A549 (cell line): ENCODE results near the gene WWP2. TPM values are rescaled to one million over a fixed set of nuclear protein-coding genes. Genes with fewer than 3 reads are reported as not detected.

Source experiments
- ATAC-seq, 2 experiments: fragments of 200-7000 bp in 1 of 2; fragments of >200 bp in 1 of 2; cut with Nextera tagmentation in 1 of 2; cut with Tn5 transposase in 1 of 2; 3 replicates each; pipeline versions ENCODE4 v1.8.0 to v1.9.1; 2018 to 2020; ENCODE audit warnings: mild to moderate bottlenecking in 1 of 2, moderate library complexity in 1 of 2
- CTCF ChIA-PET: fragments of 300-600 bp; sonication (Branson Sonifier 250); formaldehyde crosslinking; extraction: SDS; loops from one replicate; lab custom pipeline; 2021; ENCODE audit warnings: antibody characterized with exemption, inconsistent platforms; lab: Yijun Ruan, JAX
- POLR2A ChIA-PET: fragments of 350-600 bp; formaldehyde crosslinking; extraction: SDS; loops from one replicate; lab custom pipeline; 2021; ENCODE audit warnings: antibody characterized with exemption, inconsistent platforms; lab: Yijun Ruan, JAX
- DNase-seq, 2 experiments: peaks; one replicate each; pipeline versions ENCODE4 v3.0.0 to v3.0.0-alpha.2; 2011 to 2016; ENCODE audit warnings: low read depth in 1 of 2, low spot score in 1 of 2
- FAIRE-seq: peaks from 2 replicates; lab custom pipeline; 2011; peaks lifted over from hg19 to GRCh38; lab: Jason Lieb, UNC
- H3K27ac ChIP-seq, 2 experiments: fragments of >200 bp; sonication (Bioruptor Twin); formaldehyde crosslinking; 3 replicates each; pipeline ENCODE4 v1.5.1; 2016 to 2017
- H3K4me1 ChIP-seq: fragments of >200 bp; sonication (Bioruptor Twin); formaldehyde crosslinking; 3 replicates; pipeline ENCODE4 v1.6.1; 2016
- H3K4me2 ChIP-seq: fragments of >200 bp; sonication (Bioruptor Twin); formaldehyde crosslinking; 3 replicates; pipeline ENCODE4 v1.6.1; 2016
- H3K4me3 ChIP-seq: fragments of >200 bp; sonication (Bioruptor Twin); formaldehyde crosslinking; 3 replicates; pipeline ENCODE4 v1.5.1; 2016
- H3K9me3 ChIP-seq: fragments of >200 bp; sonication (Bioruptor Twin); formaldehyde crosslinking; 3 replicates; pipeline ENCODE4 v1.6.1; 2016
- ATOH8 ChIP-seq: fragments of 250-450 bp; sonication (Bioruptor Pico); IDR thresholded peaks from 2 replicates; pipeline ENCODE4 v1.5.0; 2020; ENCODE audit warnings: low read depth, mild to moderate bottlenecking, moderate library complexity
- CBX2 ChIP-seq: fragments of 200-600 bp; sonication (generic); IDR thresholded peaks from 2 replicates; pipeline ENCODE4 v1.6.1; 2016; ENCODE audit warnings: low read depth, mild to moderate bottlenecking, borderline replicate concordance
- CBX8 ChIP-seq: fragments of 200-600 bp; sonication (generic); IDR thresholded peaks from 2 replicates; pipeline ENCODE4 v1.6.1; 2016
- CEBPB ChIP-seq, 2 experiments: fragments of >200 bp in 1 of 2; sonication (Bioruptor Twin) in 1 of 2; formaldehyde crosslinking in 1 of 2; IDR thresholded peaks; 2 replicates each; pipeline ENCODE4 v1.6.1; 2012 to 2016
- CHD2 ChIP-seq: fragments of 150-350 bp; IDR thresholded peaks from 2 replicates; pipeline ENCODE4 v1.6.1; 2014; ENCODE audit warnings: low read length; ENCODE audit not compliant: partially characterized antibody
- ESRRA ChIP-seq: fragments of 150-350 bp; IDR thresholded peaks from 2 replicates; pipeline ENCODE4 v1.6.1; 2014; ENCODE audit warnings: mild to moderate bottlenecking, low read length, borderline replicate concordance
- FOSB ChIP-seq: fragments of 250-450 bp; sonication (Bioruptor Pico); IDR thresholded peaks from 2 replicates; pipeline ENCODE4 v1.5.0; 2020; ENCODE audit warnings: mild to moderate bottlenecking, moderate library complexity
- FOSL2 ChIP-seq, 2 experiments: fragments of 450-650 bp in 1 of 2; fragments of >200 bp in 1 of 2; sonication (Bioruptor Twin) in 1 of 2; formaldehyde crosslinking; IDR thresholded peaks; 2 replicates each; pipeline versions ENCODE4 v1.5.0 to v1.6.1; 2016 to 2020; ENCODE audit warnings: mild to moderate bottlenecking in 1 of 2, moderate library complexity in 1 of 2
- HDAC2 ChIP-seq: fragments of 200-600 bp; sonication (generic); IDR thresholded peaks from 2 replicates; pipeline ENCODE4 v1.6.1; 2016
- HEYL ChIP-seq: fragments of 250-450 bp; sonication (Bioruptor Pico); IDR thresholded peaks from 2 replicates; pipeline ENCODE4 v1.8.0; 2021; ENCODE audit warnings: mild to moderate bottlenecking, moderate library complexity
- HMGXB4 ChIP-seq: fragments of 250-450 bp; sonication (Bioruptor Pico); IDR thresholded peaks from 2 replicates; pipeline ENCODE4 v1.5.0; 2021; ENCODE audit warnings: mild to moderate bottlenecking, moderate library complexity, borderline replicate concordance
- HOXB13 ChIP-seq: fragments of 250-450 bp; sonication (Bioruptor Pico); IDR thresholded peaks from 2 replicates; pipeline ENCODE4 v1.5.0; 2020; ENCODE audit warnings: low read depth, mild to moderate bottlenecking, moderate library complexity
- HOXB5 ChIP-seq: fragments of 250-450 bp; sonication (Bioruptor Pico); IDR thresholded peaks from 2 replicates; pipeline ENCODE4 v1.5.0; 2020; ENCODE audit warnings: mild to moderate bottlenecking, moderate library complexity
- JUN ChIP-seq, 2 experiments: fragments of >200 bp; sonication (Bioruptor Twin); formaldehyde crosslinking; IDR thresholded peaks; 2 replicates in 1 of 2; 3 replicates in 1 of 2; pipeline ENCODE4 v1.6.1; 2016 to 2017
- KDM5A ChIP-seq: fragments of 200-600 bp; sonication (generic); IDR thresholded peaks from 2 replicates; pipeline ENCODE4 v1.6.1; 2016; ENCODE audit warnings: antibody characterized with exemption, mild to moderate bottlenecking
- MAZ ChIP-seq: fragments of 150-350 bp; IDR thresholded peaks from 2 replicates; pipeline ENCODE4 v1.6.1; 2014; ENCODE audit warnings: antibody characterized with exemption, low read depth, low read length, borderline replicate concordance
- NFE2L2 ChIP-seq: fragments of 150-350 bp; conservative IDR thresholded peaks from 2 replicates; pipeline ENCODE4 v1.6.1; 2014; ENCODE audit warnings: low read length
- PHF8 ChIP-seq: fragments of 200-600 bp; sonication (generic); IDR thresholded peaks from 2 replicates; pipeline ENCODE4 v1.6.1; 2016; ENCODE audit warnings: low read depth, mild to moderate bottlenecking, antibody characterized with exemption, moderate library complexity, borderline replicate concordance
- POLR2AphosphoS2 ChIP-seq: conservative IDR thresholded peaks from 2 replicates; pipeline ENCODE4 v1.6.1; 2012; ENCODE audit warnings: low read length, improper control_type of control experiment, inconsistent platforms
- RARB ChIP-seq: fragments of 250-450 bp; sonication (Bioruptor Pico); IDR thresholded peaks from 2 replicates; pipeline ENCODE4 v1.8.0; 2021; ENCODE audit warnings: mild to moderate bottlenecking, moderate library complexity
- RCOR1 ChIP-seq: fragments of 150-350 bp; IDR thresholded peaks from 2 replicates; pipeline ENCODE4 v1.6.1; 2014; ENCODE audit warnings: antibody characterized with exemption, low read length, low read depth
- ZFP36 ChIP-seq: fragments of 450-650 bp; IDR thresholded peaks from 2 replicates; pipeline ENCODE4 v1.6.1; 2014; ENCODE audit warnings: borderline replicate concordance; ENCODE audit not compliant: partially characterized antibody
- ZSCAN20 ChIP-seq: fragments of 250-450 bp; sonication (Bioruptor Pico); IDR thresholded peaks from 2 replicates; pipeline ENCODE4 v1.8.0; 2022; ENCODE audit warnings: mild to moderate bottlenecking, moderate library complexity
- WGBS: methylation state at CpG from one replicate; pipeline ENCODE4 v1.1.6; 2017; ENCODE audit errors: missing lambda C conversion rate; 5-methylcytosine and 5-hydroxymethylcytosine counted together
- polyA plus RNA-seq, 4 experiments: library from polyadenylated mRNA; depleted of rRNA in 3 of 4; stranded (reverse); fragments of >200 nt; fragmentation: RNase III in 1 of 4; extraction: RNeasy Plus Mini Kit Qiagen cat#74134 plus additional on column Dnase treatment in 1 of 4; gene quantifications; 2 replicates in 3 of 4; 3 replicates in 1 of 4; pipeline ENCODE4 v1.2.3, GENCODE V29; 2011 to 2017

Gene WWP2
- polyA plus RNA-seq, 2 of the 4 experiments (the other 2 are of a cell fraction): 16.1 to 16.2 TPM

GRCh38 chr16:69837380-69837779 lies 75.2 kb downstream of the WWP2 start:
- ChIA-PET CTCF (interaction anchor here (0.6 to 4.3 kb wide), 2 partner anchors 41 to 481 kb away, joined by 3 to 15 read pairs; no protein-coding TSS in a partner anchor), POLR2A (no interaction called here)
- DNase-seq (no peak), FAIRE-seq (no peak), ATAC-seq (no peak)
- no peak overlapping the region for H3K27ac ChIP-seq
- H3K9me3 ChIP-seq: no peaks in the 10 kb centered on the region
- H3K4me1 ChIP-seq: peaks cover 18% of the 10 kb centered on the region
- H3K4me2 ChIP-seq: no peak overlapping the region
- WGBS: 92% methylated on average over 5 of the region's 5 CpGs
- no peak overlapping the region for H3K4me3 ChIP-seq
- TF ChIP-seq PHF8 (no peak), RCOR1 (no peak), HMGXB4 (CRISPR knock-in tag) (no peak), CBX2 (no peak), HDAC2 (no peak), RARB (CRISPR knock-in tag) (no peak), FOSB (CRISPR knock-in tag) (no peak), JUN (IDR thresholded peaks at IDR 0.05) (no peak), ESRRA (no peak), HEYL (CRISPR knock-in tag) (no peak)

GRCh38 chr16:69838489-69838888 lies 76.4 kb downstream of the WWP2 start:
- WGBS: 69% methylated on average over 4 of the region's 4 CpGs
- no peak for FAIRE-seq
- Histone ChIP-seq H3K4me2 (no peak overlapping the region), H3K9me3 (no peaks in the 10 kb centered on the region), H3K27ac (no peak overlapping the region), H3K4me1 (peaks cover 6% of the 10 kb centered on the region), H3K4me3 (no peak overlapping the region)
- TF ChIP-seq CBX8: no peak
- TF ChIP-seq ZSCAN20 (CRISPR knock-in tag): no peak
- TF ChIP-seq MAZ: no peak
- no peak for TF ChIP-seq POLR2AphosphoS2
- TF ChIP-seq RCOR1: no peak
- TF ChIP-seq ATOH8: no peak
- TF ChIP-seq KDM5A: no peak
- no peak for TF ChIP-seq HMGXB4 (CRISPR knock-in tag)
- TF ChIP-seq HOXB5: no peak
- no peak for TF ChIP-seq NFE2L2
- no peak for TF ChIP-seq RARB (CRISPR knock-in tag)
- TF ChIP-seq HDAC2: no peak
- TF ChIP-seq CEBPB (IDR thresholded peaks at IDR 0.05): no peak
- TF ChIP-seq CHD2: no peak
- TF ChIP-seq FOSB (CRISPR knock-in tag): no peak
- no peak for TF ChIP-seq HOXB13
- no peak for TF ChIP-seq ZFP36
- no peak for TF ChIP-seq FOSL2 (IDR thresholded peaks at IDR 0.05)
- TF ChIP-seq FOSL2 (CRISPR knock-in tag; IDR thresholded peaks at IDR 0.05): no peak
- POLR2A ChIA-PET: no interaction called here
- DNase-seq: no peak
- CTCF ChIA-PET: interaction anchor here (0.8 to 1.5 kb wide), 5 partner anchors 13 to 91 kb away, joined by 3 to 6 read pairs (median 3); no protein-coding TSS in a partner anchor
- ATAC-seq: peak in 1 of 2 experiments; percentile 43; a peak in 2 of 6 replicates
